HCT116 (cell line): ENCODE measurements around the gene SEMA3E. TPM values are rescaled to one million over a fixed set of nuclear protein-coding genes. Genes with fewer than 3 reads are reported as not detected.

Experiments used
- ATAC-seq: fragments of 200-7000 bp; cut with Tn5 transposase; 2 replicates; pipeline ENCODE4 v1.9.1; 2020; ENCODE audit warnings: mild to moderate bottlenecking, moderate library complexity
- BruUV-seq: library from RNA; stranded (reverse); fragments of 400-500 nt; replicated peaks from 2 replicates; lab custom pipeline; 2021; lab: Mats Ljungman, UMichigan
- CTCF ChIA-PET: fragments of 300-600 bp; sonication (Branson Sonifier 250); formaldehyde crosslinking; loops from one replicate; lab custom pipeline; 2021; ENCODE audit warnings: antibody characterized with exemption; lab: Charles Lee
- POLR2A ChIA-PET: fragments of 300-600, 350-600 bp; sonication (Branson Sonifier 250); formaldehyde crosslinking; loops from one replicate; lab custom pipeline; 2021; ENCODE audit warnings: antibody characterized with exemption; lab: Charles Lee
- RAD21 ChIA-PET, 2 experiments: fragments of 300-600 bp; sonication (Branson Sonifier 250); formaldehyde crosslinking; loops; one replicate each; lab custom pipeline; 2023; ENCODE audit warnings: low total read pairs in 2 of 2; ENCODE audit not compliant: uncharacterized antibody in 2 of 2, unreplicated experiment in 2 of 2, low non-redundant PET in 1 of 2; lab: Charles Lee
- DNase-seq: peaks from one replicate; pipeline ENCODE4 v3.0.0-alpha.2; 2010; ENCODE audit warnings: low read depth, low spot score
- H2AFZ ChIP-seq: fragments of 200-600 bp; shearing (Covaris generic), sonication (generic); 2 replicates; pipeline ENCODE4 v1.6.1; 2017; ENCODE audit warnings: low read depth, mixed run types, mixed read lengths, antibody characterized with exemption, low read length; ENCODE audit not compliant: poor library complexity, severe bottlenecking
- H3K27ac ChIP-seq: 2 replicates; pipeline ENCODE4 v1.5.1; 2012; ENCODE audit warnings: low read depth, low read length
- H3K27me3 ChIP-seq: fragments of 200-600 bp; sonication (generic); 2 replicates; pipeline ENCODE4 v1.6.1; 2016; ENCODE audit warnings: mixed run types, low read length, mixed read lengths; ENCODE audit not compliant: insufficient read depth
- H3K36me3 ChIP-seq, 2 experiments: fragments of 200-500 bp in 1 of 2; fragments of 200-600 bp in 1 of 2; sonication (Bioruptor generic) in 1 of 2; sonication (generic) in 1 of 2; 2 replicates each; pipeline versions ENCODE4 v1.5.1 to v1.6.1; 2014 to 2016; ENCODE audit warnings: low read length in 2 of 2, inconsistent platforms in 1 of 2, mixed read lengths in 1 of 2, mixed run types in 1 of 2; ENCODE audit not compliant: insufficient read depth in 2 of 2, control insufficient read depth in 1 of 2
- H3K4me1 ChIP-seq, 2 experiments: fragments of 200-600 bp in 1 of 2; sonication (generic) in 1 of 2; 2 replicates each; pipeline versions ENCODE4 v1.5.1 to v1.6.1; 2012 to 2017; ENCODE audit warnings: low read length in 2 of 2, inconsistent platforms in 1 of 2, mild to moderate bottlenecking in 1 of 2, mixed read lengths in 1 of 2, mixed run types in 1 of 2, moderate library complexity in 1 of 2; ENCODE audit not compliant: insufficient read depth in 2 of 2, control insufficient read depth in 1 of 2
- H3K4me2 ChIP-seq: fragments of 200-600 bp; sonication (generic); 2 replicates; pipeline ENCODE4 v1.6.1; 2017; ENCODE audit warnings: mixed run types, low read length, mixed read lengths
- H3K4me3 ChIP-seq, 2 experiments: fragments of 200-600 bp in 1 of 2; sonication (generic) in 1 of 2; replicated peaks in 1 of 2; 2 replicates each; pipeline ENCODE4 v1.5.1; 2011 to 2016; ENCODE audit warnings: low read length in 2 of 2, control low read depth in 1 of 2, low read depth in 1 of 2, mild to moderate bottlenecking in 1 of 2, mixed read lengths in 1 of 2, mixed run types in 1 of 2
- H3K79me2 ChIP-seq: fragments of 200-600 bp; sonication (generic); 2 replicates; pipeline ENCODE4 v1.6.1; 2017; ENCODE audit warnings: mild to moderate bottlenecking, mixed run types, low read length, moderate library complexity, mixed read lengths; ENCODE audit not compliant: insufficient read depth
- H3K9ac ChIP-seq: fragments of 200-600 bp; sonication (generic); 2 replicates; pipeline ENCODE4 v1.6.1; 2016; ENCODE audit warnings: low read length, mixed read lengths
- H3K9me2 ChIP-seq: fragments of 200-600 bp; sonication (generic), shearing (Covaris generic); 2 replicates; pipeline ENCODE4 v1.6.1; 2017; ENCODE audit warnings: mixed run types, mild to moderate bottlenecking, moderate library complexity; ENCODE audit not compliant: insufficient read depth
- H3K9me3 ChIP-seq, 2 experiments: fragments of 200-500 bp in 1 of 2; fragments of 200-600 bp in 1 of 2; sonication (Bioruptor generic) in 1 of 2; sonication (generic) in 1 of 2; 2 replicates each; pipeline ENCODE4 v1.6.1; 2014 to 2017; ENCODE audit warnings: low read length in 2 of 2, mixed read lengths in 2 of 2, inconsistent platforms in 1 of 2, low read depth in 1 of 2, mild to moderate bottlenecking in 1 of 2, mixed run types in 1 of 2, moderate library complexity in 1 of 2; ENCODE audit not compliant: control insufficient read depth in 1 of 2, insufficient read depth in 1 of 2
- H4K20me1 ChIP-seq: fragments of 200-600 bp; sonication (generic), shearing (Covaris generic); 2 replicates; pipeline ENCODE4 v1.6.1; 2017; ENCODE audit warnings: mixed run types, mild to moderate bottlenecking, moderate library complexity; ENCODE audit not compliant: insufficient read depth
- ATF3 ChIP-seq: IDR thresholded peaks from 2 replicates; pipeline ENCODE4 v1.6.1; 2012
- CBX3 ChIP-seq: IDR thresholded peaks from 2 replicates; pipeline ENCODE4 v1.6.1; 2012; ENCODE audit warnings: low read depth
- EGR1 ChIP-seq: IDR thresholded peaks from 2 replicates; pipeline ENCODE4 v1.6.1; 2012; ENCODE audit warnings: low read depth
- EZH2 ChIP-seq: fragments of 200-600 bp; sonication (generic); IDR thresholded peaks from 2 replicates; pipeline ENCODE4 v1.6.1; 2017; ENCODE audit warnings: antibody characterized with exemption, mixed run types
- EZH2phosphoT487 ChIP-seq: fragments of 200-600 bp; IDR thresholded peaks from 2 replicates; pipeline ENCODE4 v1.6.1; 2018; ENCODE audit warnings: antibody characterized with exemption, borderline replicate concordance
- FOSL1 ChIP-seq: IDR thresholded peaks from 2 replicates; pipeline ENCODE4 v1.6.1; 2012; ENCODE audit warnings: low read depth
- POLR2AphosphoS5 ChIP-seq: IDR thresholded peaks from 2 replicates; pipeline ENCODE4 v1.6.1; 2011; ENCODE audit warnings: mild to moderate bottlenecking, low read depth, low read length, moderate library complexity
- TCF7L2 ChIP-seq: IDR thresholded peaks from 2 replicates; pipeline ENCODE4 v1.7.0; 2011; ENCODE audit warnings: borderline replicate concordance, inconsistent platforms; ENCODE audit not compliant: insufficient read depth, insufficient read length; ENCODE audit errors: extremely low read depth
- intact Hi-C: fragments of 100-400 bp; cut with micrococcal nuclease; formaldehyde crosslinking; loops from 2 replicates; pipeline ENCODE4 v1.10.0; 2022
- total RNA-seq: library from RNA; stranded (reverse); gene quantifications from one replicate; pipeline ENCODE4 v1.2.1, GENCODE V29; 2021; ENCODE audit not compliant: unreplicated experiment
- TF ChIP-seq, protein P1 (sequence below): IDR thresholded peaks from 2 replicates; pipeline ENCODE4 v1.6.1; 2012
- TF ChIP-seq, protein P2 (sequence below): IDR thresholded peaks from 2 replicates; pipeline ENCODE4 v1.6.1; 2011; ENCODE audit warnings: mild to moderate bottlenecking, low read length, moderate library complexity; ENCODE audit not compliant: insufficient replicate concordance; ENCODE audit errors: extremely low read depth
- TF ChIP-seq, protein P3 (sequence below), 3 experiments: fragments of 200-600 bp in 1 of 3; sonication (generic) in 1 of 3; IDR thresholded peaks in 2 of 3; conservative IDR thresholded peaks in 1 of 3; 2 replicates each; pipeline ENCODE4 v1.5.1; 2012 to 2017; ENCODE audit warnings: low read depth in 2 of 3, low read length in 2 of 3, antibody characterized with exemption in 1 of 3, borderline replicate concordance in 1 of 3, control low read depth in 1 of 3, mild to moderate bottlenecking in 1 of 3, mixed read lengths in 1 of 3, mixed run types in 1 of 3, moderate library complexity in 1 of 3; ENCODE audit not compliant: insufficient read depth in 1 of 3

The SEMA3E gene
- total RNA-seq, 1 experiment from 2014 or later, result 1.6 TPM

DNA sequence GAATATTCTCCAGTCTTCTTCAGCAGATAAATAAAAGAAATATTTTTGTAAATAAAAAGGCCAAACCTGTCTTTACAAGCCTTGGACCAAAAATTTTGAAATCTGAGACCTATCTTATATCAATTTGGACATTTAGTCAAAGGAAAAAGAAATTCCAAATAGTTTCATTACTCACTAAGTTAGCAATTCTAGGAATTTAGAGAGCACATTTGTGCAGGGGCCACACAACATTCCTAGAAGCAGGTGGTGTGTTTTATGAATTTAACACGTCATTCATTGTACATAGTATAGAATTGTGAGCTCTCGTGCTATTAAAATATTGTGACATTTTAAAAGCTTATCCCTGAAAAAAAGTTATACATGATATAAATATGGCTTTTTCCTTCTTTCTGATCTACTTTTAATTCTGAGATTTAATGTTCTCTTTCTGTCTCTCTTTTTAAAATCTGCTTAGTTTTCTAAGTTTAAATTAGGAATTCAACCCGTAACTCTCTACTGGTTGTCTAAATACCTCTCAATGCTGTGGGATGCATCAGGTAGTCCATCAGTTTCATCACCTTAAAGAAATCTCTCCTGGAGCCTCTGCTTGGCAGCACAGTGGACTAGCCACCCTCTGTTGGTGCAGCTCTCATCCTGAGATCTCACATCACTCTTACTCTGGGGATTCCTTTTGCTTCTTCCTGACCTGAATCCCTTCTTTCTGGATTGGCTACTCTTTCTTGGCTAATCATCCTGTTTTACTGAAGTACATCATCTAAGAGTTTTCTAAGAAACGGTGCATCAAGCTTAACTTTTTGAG is 124.5 kb downstream of the SEMA3E start:
- no peak for DNase-seq
- Histone ChIP-seq H3K36me3 (no peaks in the 10 kb centered on the region), H3K4me3 (no peak overlapping the region), H3K79me2 (no peaks in the 10 kb centered on the region), H3K4me1 (no peaks in the 10 kb centered on the region), H3K9me2 (no peaks in the 10 kb centered on the region), H3K4me2 (no peak overlapping the region), H4K20me1 (no peaks in the 10 kb centered on the region), H3K9ac (no peak overlapping the region), H2AFZ (no peak overlapping the region), H3K9me3 (no peaks in the 10 kb centered on the region), H3K27ac (no peak overlapping the region), H3K27me3 (no peaks in the 10 kb centered on the region)
- intact Hi-C loops, result no loop called here
- TF ChIP-seq EZH2 (no peak), POLR2AphosphoS5 (no peak), FOSL1 (no peak)
- TF ChIP-seq, protein P1, sequence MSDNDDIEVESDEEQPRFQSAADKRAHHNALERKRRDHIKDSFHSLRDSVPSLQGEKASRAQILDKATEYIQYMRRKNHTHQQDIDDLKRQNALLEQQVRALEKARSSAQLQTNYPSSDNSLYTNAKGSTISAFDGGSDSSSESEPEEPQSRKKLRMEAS, result no peak
- TF ChIP-seq, protein P2, sequence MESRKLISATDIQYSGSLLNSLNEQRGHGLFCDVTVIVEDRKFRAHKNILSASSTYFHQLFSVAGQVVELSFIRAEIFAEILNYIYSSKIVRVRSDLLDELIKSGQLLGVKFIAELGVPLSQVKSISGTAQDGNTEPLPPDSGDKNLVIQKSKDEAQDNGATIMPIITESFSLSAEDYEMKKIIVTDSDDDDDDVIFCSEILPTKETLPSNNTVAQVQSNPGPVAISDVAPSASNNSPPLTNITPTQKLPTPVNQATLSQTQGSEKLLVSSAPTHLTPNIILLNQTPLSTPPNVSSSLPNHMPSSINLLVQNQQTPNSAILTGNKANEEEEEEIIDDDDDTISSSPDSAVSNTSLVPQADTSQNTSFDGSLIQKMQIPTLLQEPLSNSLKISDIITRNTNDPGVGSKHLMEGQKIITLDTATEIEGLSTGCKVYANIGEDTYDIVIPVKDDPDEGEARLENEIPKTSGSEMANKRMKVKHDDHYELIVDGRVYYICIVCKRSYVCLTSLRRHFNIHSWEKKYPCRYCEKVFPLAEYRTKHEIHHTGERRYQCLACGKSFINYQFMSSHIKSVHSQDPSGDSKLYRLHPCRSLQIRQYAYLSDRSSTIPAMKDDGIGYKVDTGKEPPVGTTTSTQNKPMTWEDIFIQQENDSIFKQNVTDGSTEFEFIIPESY, result no peak
- no peak for ATAC-seq
- ChIA-PET RAD21 (no interaction called here), POLR2A (no interaction called here), CTCF (no interaction called here)
- BruUV-seq, result no TSS peak

DNA sequence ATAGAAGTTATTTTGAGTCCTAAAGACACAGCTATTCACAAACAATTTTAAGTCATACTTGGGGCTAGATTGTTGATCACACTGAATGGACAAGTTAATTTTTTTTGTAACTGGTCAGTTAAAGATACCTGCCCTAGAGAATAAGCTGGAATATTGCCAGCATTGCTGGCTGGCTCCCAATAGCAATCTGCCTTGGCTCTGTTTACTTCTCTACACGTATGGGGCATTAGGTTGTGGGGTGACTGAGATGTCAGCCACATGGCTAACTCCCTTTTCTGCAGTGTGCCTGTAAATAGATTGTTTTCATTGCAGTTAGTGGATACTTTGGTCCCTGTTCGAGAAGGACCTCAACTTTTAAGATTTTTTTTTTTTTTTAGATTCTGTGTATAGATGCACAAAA is 128.2 kb downstream of the SEMA3E start:
- no peaks in the 10 kb centered on the region for H3K4me1 ChIP-seq
- no TSS peak for BruUV-seq
- ChIA-PET CTCF (no interaction called here), POLR2A (no interaction called here), RAD21 (no interaction called here)
- no peaks in the 10 kb centered on the region for H4K20me1 ChIP-seq
- no peak overlapping the region for H3K27ac ChIP-seq
- DNase-seq (no peak), ATAC-seq (no peak)
- intact Hi-C loops, result no loop called here
- H3K27me3 ChIP-seq, result no peaks in the 10 kb centered on the region
- H3K4me2 ChIP-seq, result no peak overlapping the region
- no peaks in the 10 kb centered on the region for H3K9me3 ChIP-seq
- no peak for TF ChIP-seq EZH2phosphoT487
- TF ChIP-seq EGR1, result no peak
- no peak for TF ChIP-seq ATF3
- TF ChIP-seq, protein P2, result no peak
- TF ChIP-seq CBX3, result no peak
- TF ChIP-seq, protein P3, sequence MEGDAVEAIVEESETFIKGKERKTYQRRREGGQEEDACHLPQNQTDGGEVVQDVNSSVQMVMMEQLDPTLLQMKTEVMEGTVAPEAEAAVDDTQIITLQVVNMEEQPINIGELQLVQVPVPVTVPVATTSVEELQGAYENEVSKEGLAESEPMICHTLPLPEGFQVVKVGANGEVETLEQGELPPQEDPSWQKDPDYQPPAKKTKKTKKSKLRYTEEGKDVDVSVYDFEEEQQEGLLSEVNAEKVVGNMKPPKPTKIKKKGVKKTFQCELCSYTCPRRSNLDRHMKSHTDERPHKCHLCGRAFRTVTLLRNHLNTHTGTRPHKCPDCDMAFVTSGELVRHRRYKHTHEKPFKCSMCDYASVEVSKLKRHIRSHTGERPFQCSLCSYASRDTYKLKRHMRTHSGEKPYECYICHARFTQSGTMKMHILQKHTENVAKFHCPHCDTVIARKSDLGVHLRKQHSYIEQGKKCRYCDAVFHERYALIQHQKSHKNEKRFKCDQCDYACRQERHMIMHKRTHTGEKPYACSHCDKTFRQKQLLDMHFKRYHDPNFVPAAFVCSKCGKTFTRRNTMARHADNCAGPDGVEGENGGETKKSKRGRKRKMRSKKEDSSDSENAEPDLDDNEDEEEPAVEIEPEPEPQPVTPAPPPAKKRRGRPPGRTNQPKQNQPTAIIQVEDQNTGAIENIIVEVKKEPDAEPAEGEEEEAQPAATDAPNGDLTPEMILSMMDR (IDR thresholded peaks at IDR 0.05 in 2 of 3, conservative IDR thresholded peaks at IDR 0.05 in 1 of 3; ENCODE audit: borderline replicate concordance in 1 of 3, insufficient read depth in 1 of 3, low read depth in 2 of 3, low read length in 2 of 3), result no peak
- TF ChIP-seq TCF7L2, result no peak
- no peak overlapping the region for H3K9ac ChIP-seq
- H3K36me3 ChIP-seq, result no peaks in the 10 kb centered on the region
- H2AFZ ChIP-seq, result no peak overlapping the region
- no peaks in the 10 kb centered on the region for H3K9me2 ChIP-seq
- no peaks in the 10 kb centered on the region for H3K79me2 ChIP-seq
- H3K4me3 ChIP-seq, result no peak overlapping the region
